Activated CD4-positive, alpha-beta memory T cell treated with anti-CD3 and anti-CD28 coated beads for 36 hours (primary cell): ENCODE results near the gene ANKMY1. TPM values are rescaled to one million over a fixed set of nuclear protein-coding genes. Genes with fewer than 3 reads are reported as not detected.

Experiments
- CTCF ChIA-PET: fragments of 350-600 bp; sonication (Branson Sonifier 250); formaldehyde crosslinking; loops from one replicate; lab custom pipeline; 2021; ENCODE audit warnings: antibody characterized with exemption, inconsistent platforms; lab: Charles Lee
- POLR2A ChIA-PET: fragments of 350-600 bp; sonication (Branson Sonifier 250); formaldehyde crosslinking; loops from one replicate; lab custom pipeline; 2021; ENCODE audit warnings: antibody characterized with exemption; lab: Charles Lee
- DNase-seq: peaks from one replicate; pipeline ENCODE4 v3.0.0-alpha.2; 2020
- H3K27ac Mint-ChIP-seq: one replicate; pipeline ENCODE4 v1.8.0; 2021; ENCODE audit warnings: mixed read lengths
- H3K27me3 Mint-ChIP-seq: one replicate; pipeline ENCODE4 v1.8.0; 2021; ENCODE audit warnings: mixed read lengths
- H3K36me3 Mint-ChIP-seq: one replicate; pipeline ENCODE4 v1.8.0; 2021; ENCODE audit warnings: mixed read lengths
- H3K4me1 Mint-ChIP-seq: one replicate; pipeline ENCODE4 v1.8.0; 2021; ENCODE audit warnings: low read depth, mixed read lengths
- H3K4me3 Mint-ChIP-seq: one replicate; pipeline ENCODE4 v1.8.0; 2021; ENCODE audit warnings: mild to moderate bottlenecking, mixed read lengths
- H3K9me3 Mint-ChIP-seq: one replicate; pipeline ENCODE4 v1.8.0; 2021; ENCODE audit warnings: mixed read lengths
- intact Hi-C: fragments of 100-400 bp; cut with micrococcal nuclease; formaldehyde crosslinking; loops from one replicate; pipeline ENCODE4 v1.15.1; 2023
- total RNA-seq, 2 experiments: library from RNA; stranded (reverse); gene quantifications; one replicate each; pipeline ENCODE4 v1.2.3, GENCODE V29; 2021

The ANKMY1 gene
- total RNA-seq, 2 experiments from 2014 or later: 18.4 to 19.1 TPM

GRCh38 chr2:240510513-240511210, 47.1 kb downstream of the ANKMY1 start:
- Mint-ChIP-seq H3K9me3 (no peaks in the 10 kb centered on the region), H3K27me3 (no peaks in the 10 kb centered on the region), H3K4me3 (no peak overlapping the region), H3K36me3 (peaks cover 5% of the 10 kb centered on the region), H3K27ac (no peak overlapping the region), H3K4me1 (peaks cover 15% of the 10 kb centered on the region)
- CTCF ChIA-PET: no interaction called here
- POLR2A ChIA-PET: no interaction called here
- intact Hi-C loops: loop anchor here (5.0 to 10.0 kb wide), 3 partner anchors 52 to 332 kb away; partner anchors contain the start of gene DUSP28
- DNase-seq: peak; percentile 5

DNA sequence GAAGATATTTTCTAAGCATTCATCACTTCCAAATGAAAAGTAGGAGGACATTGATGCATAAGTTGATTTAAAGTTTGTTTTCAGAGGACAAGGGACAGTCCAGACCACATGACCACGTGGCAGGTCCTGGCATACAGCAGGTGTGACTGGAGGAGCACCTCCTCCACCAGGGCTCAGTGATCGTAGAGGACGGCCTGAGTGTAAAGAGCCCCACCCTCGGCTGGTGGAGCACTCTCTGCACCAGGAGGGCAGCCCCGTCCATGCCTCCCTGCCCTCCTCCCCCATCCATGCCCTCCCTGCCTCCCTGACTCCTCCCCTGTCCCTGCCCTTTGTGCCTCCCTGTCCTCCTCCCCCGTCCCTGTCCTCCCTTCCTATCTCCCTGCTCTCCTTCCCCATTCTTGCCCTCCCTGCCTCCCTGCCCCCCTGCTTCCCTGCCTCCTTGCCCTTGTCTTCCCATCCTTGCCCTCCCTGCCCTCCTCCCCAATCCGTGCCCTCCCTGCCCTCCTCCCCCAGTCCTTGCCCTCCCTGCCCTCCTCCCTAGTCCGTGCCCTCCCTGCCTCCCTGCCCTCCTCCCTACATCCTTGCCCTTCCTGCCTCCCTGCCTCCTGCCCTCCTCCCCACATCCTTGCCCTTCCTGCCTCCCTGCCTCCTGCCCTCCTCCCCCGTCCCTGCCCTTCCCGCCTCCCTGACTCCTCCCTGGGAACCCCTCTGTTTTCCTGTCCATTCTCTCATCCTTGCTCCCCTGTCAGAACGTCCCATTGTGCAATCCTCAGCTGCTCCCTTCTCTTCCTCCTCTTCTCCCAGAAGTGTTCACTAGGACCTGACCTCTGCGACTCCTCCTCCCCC, 47.9 kb downstream of the ANKMY1 start:
- no peaks in the 10 kb centered on the region for H3K27me3 Mint-ChIP-seq
- peaks cover 5% of the 10 kb centered on the region for H3K36me3 Mint-ChIP-seq
- no peak overlapping the region for H3K27ac Mint-ChIP-seq
- no peaks in the 10 kb centered on the region for H3K9me3 Mint-ChIP-seq
- peaks cover 15% of the 10 kb centered on the region for H3K4me1 Mint-ChIP-seq
- DNase-seq: peak; percentile 6
- no peak overlapping the region for H3K4me3 Mint-ChIP-seq
- intact Hi-C loops: loop anchor here (5.0 to 10.0 kb wide), 3 partner anchors 52 to 332 kb away; partner anchors contain the start of gene DUSP28
- ChIA-PET POLR2A (no interaction called here), CTCF (no interaction called here)

DNA sequence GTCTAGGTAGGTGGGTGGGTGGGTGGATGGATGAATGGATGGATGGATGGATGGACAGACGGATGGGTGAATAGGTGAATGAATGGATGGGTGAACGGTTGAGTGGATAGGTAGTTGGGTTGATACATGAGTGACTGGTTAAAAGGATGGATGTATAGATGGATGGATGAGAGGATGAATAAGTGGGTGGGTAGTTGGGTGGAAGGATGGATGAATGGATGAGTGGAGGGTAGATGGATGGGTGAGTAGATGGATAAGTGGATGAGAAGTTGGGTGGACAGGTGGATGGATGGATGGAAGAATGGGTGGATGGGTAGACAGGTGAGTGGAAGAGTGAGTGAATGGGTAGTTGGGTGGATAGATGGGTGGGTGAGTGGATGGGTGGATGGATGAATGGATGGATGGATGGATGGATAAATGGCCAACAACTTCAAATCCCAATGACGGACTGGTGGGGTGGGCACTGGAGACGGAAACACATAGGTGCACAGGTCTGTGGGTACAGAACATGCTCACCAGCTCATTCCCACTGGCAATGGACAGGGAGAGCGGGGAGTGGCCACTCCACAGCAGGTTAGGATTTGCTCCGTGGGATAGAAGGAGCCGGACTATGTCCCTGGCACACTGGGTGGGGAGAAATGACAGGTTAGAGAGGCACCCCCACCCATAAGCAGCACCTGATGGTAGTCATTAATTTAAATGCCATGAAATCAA, 48.8 kb downstream of the ANKMY1 start:
- no peaks in the 10 kb centered on the region for H3K9me3 Mint-ChIP-seq
- ChIA-PET POLR2A (no interaction called here), CTCF (no interaction called here)
- no peak overlapping the region for H3K4me3 Mint-ChIP-seq
- no peak overlapping the region for H3K27ac Mint-ChIP-seq
- intact Hi-C loops: no loop called here
- H3K27me3 Mint-ChIP-seq: no peaks in the 10 kb centered on the region
- DNase-seq: no peak
- peaks cover 5% of the 10 kb centered on the region for H3K36me3 Mint-ChIP-seq
- peaks cover 8% of the 10 kb centered on the region for H3K4me1 Mint-ChIP-seq

- no peak overlapping the region for H3K4me3 Mint-ChIP-seq
- POLR2A ChIA-PET: no interaction called here
- CTCF ChIA-PET: no interaction called here
- no peak overlapping the region for H3K27ac Mint-ChIP-seq
- H3K9me3 Mint-ChIP-seq: no peaks in the 10 kb centered on the region
- peak; percentile 2 for DNase-seq
- no peaks in the 10 kb centered on the region for H3K27me3 Mint-ChIP-seq
- H3K4me1 Mint-ChIP-seq: no peaks in the 10 kb centered on the region
- peaks cover 5% of the 10 kb centered on the region for H3K36me3 Mint-ChIP-seq
- intact Hi-C loops: no loop called here
These were observed 50.0 kb downstream of the ANKMY1 start for GRCh38 chr2:240507778-240508251.

DNA sequence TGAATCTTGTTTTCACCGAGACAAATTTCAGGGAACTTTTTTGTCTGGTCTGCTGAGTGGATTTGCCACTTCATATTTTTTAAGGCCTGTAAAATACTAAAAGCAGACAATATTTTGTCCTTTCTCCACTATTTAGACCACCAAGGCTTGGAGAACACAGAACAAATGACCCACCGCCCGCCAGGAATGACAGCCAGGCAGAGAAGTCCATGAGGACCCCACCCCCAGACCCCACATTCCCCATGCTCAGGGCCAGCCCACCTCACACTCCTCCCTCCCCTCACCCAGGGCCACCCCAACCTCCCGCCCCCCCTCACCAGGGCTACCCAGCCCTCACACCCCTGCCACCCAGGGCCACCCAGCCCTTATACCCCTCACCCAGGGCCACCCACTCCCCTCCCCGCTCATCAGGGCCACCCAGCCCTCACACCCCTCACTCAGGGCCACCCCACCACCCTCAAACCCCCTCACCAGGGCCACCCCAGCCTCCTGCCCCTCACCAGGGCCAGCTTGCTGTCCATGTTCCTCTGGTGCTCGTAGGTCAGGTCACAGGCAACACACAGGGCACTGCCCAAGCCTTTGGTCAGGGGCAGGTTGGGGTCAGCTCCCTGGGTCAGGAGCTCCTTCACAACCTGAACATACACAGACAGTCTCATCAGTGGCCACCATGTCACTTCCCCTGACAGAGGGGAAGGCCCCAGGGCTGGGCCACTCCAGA, 50.6 kb downstream of the ANKMY1 start:
- ChIA-PET CTCF (no interaction called here), POLR2A (no interaction called here)
- Mint-ChIP-seq H3K9me3 (no peaks in the 10 kb centered on the region), H3K4me1 (no peaks in the 10 kb centered on the region), H3K27me3 (no peaks in the 10 kb centered on the region), H3K27ac (no peak overlapping the region), H3K36me3 (peaks cover 5% of the 10 kb centered on the region), H3K4me3 (no peak overlapping the region)
- DNase-seq: peak; percentile 6
- intact Hi-C loops: no loop called here

GRCh38 chr2:240506406-240507059, 51.3 kb downstream of the ANKMY1 start:
- ChIA-PET POLR2A (no interaction called here), CTCF (interaction anchor here (1.0 kb wide), 1 partner anchor 60 kb away, joined by 3 read pairs; no protein-coding TSS in a partner anchor)
- Mint-ChIP-seq H3K27me3 (no peaks in the 10 kb centered on the region), H3K27ac (no peak overlapping the region), H3K4me1 (no peaks in the 10 kb centered on the region), H3K4me3 (no peak overlapping the region), H3K36me3 (peaks cover 5% of the 10 kb centered on the region), H3K9me3 (no peaks in the 10 kb centered on the region)
- intact Hi-C loops: no loop called here
- peak; percentile 5 for DNase-seq

- DNase-seq: no peak
- ChIA-PET POLR2A (no interaction called here), CTCF (interaction anchor here (1.0 kb wide), 1 partner anchor 61 kb away, joined by 3 read pairs; no protein-coding TSS in a partner anchor)
- H3K27me3 Mint-ChIP-seq: no peaks in the 10 kb centered on the region
- no peak overlapping the region for H3K27ac Mint-ChIP-seq
- no peak overlapping the region for H3K4me3 Mint-ChIP-seq
- H3K4me1 Mint-ChIP-seq: no peaks in the 10 kb centered on the region
- H3K36me3 Mint-ChIP-seq: peaks cover 5% of the 10 kb centered on the region
- no peaks in the 10 kb centered on the region for H3K9me3 Mint-ChIP-seq
- intact Hi-C loops: no loop called here
These were observed 51.9 kb downstream of the ANKMY1 start for GRCh38 chr2:240505910-240506309.

DNA sequence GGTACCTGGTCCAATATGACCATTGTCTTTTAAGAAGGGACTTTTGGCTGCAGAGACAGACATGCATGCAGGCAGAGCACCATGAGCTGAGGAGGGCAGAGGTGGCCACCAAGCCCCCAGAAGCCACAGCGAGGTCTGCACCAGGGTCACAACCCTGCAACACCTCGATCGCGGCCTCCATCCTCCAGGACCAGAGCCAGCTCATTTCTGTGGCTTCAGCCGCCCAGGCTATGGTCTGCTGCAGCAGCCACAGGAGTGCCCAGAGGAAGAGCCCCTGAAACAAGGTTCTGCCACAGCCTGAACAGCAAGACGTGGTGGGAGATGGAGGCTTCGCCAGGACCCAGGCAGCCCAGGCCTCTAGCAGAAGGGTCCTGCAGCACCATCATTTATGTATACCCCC, 53.9 kb downstream of the ANKMY1 start:
- H3K9me3 Mint-ChIP-seq: no peaks in the 10 kb centered on the region
- H3K36me3 Mint-ChIP-seq: peaks cover 4% of the 10 kb centered on the region
- DNase-seq: peak; percentile 6
- no peaks in the 10 kb centered on the region for H3K4me1 Mint-ChIP-seq
- H3K4me3 Mint-ChIP-seq: no peak overlapping the region
- H3K27me3 Mint-ChIP-seq: no peaks in the 10 kb centered on the region
- POLR2A ChIA-PET: no interaction called here
- no peak overlapping the region for H3K27ac Mint-ChIP-seq
- CTCF ChIA-PET: interaction anchor here (1.1 kb wide), 1 partner anchor 10 kb away, joined by 3 read pairs; no protein-coding TSS in a partner anchor
- intact Hi-C loops: no loop called here

DNA sequence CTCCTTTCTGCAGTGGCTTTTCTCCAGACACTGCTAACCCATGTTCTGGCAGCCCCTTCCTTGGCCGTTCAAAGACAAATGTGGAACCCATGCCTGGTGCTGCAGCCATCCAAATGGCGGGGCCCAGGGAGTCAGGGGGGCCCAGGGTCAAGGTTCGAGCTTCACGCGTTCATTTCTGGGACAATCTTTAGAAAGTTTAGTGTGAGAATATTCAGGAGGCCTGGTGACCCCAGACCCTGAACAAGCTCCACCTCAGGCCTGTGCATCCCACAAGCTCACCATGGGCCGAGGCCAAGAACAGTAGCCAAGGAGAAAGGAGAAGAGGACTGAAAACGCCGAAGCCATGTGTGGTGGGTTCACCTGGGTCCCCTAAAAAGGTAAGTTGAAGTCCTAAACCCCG, 54.4 kb downstream of the ANKMY1 start:
- CTCF ChIA-PET: interaction anchor here (1.1 kb wide), 1 partner anchor 11 kb away, joined by 3 read pairs; no protein-coding TSS in a partner anchor
- POLR2A ChIA-PET: no interaction called here
- DNase-seq: peak; percentile 3
- no peak overlapping the region for H3K4me3 Mint-ChIP-seq
- H3K9me3 Mint-ChIP-seq: no peaks in the 10 kb centered on the region
- no peaks in the 10 kb centered on the region for H3K27me3 Mint-ChIP-seq
- H3K36me3 Mint-ChIP-seq: peaks cover 8% of the 10 kb centered on the region
- no peak overlapping the region for H3K27ac Mint-ChIP-seq
- intact Hi-C loops: no loop called here
- H3K4me1 Mint-ChIP-seq: no peaks in the 10 kb centered on the region

DNA sequence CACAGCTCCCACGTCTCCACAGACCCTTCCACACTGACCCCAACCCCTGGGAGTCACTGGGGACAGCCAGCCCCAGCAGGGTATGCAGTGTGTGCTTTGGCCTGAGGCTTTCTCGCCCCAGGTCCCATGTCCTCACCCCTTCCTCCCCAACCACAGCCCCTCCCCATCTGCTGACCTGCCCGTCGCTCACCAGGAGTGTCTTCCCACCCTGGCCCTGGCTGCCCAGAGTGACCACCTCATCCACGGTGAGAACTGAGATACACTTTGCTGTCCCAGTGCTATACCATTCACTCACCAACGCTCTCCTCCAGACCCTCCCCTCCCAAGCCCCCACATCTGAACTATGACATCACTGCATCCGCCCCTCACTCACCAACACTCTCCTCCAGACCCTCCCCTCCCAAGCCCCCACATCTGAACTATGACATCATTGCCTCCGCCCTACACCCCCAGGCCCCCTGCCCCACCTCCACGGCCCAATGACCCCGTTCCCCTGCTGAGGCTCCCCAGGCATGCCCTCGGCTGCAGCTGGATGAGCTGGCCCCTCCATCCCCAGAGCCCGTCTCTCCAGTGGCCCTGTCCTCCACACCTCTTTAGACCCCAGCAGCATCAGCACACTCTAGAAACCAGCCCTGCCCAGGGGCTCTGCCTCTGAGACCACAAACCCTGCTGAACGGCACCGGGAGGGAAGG, 55.2 kb downstream of the ANKMY1 start:
- peaks cover 14% of the 10 kb centered on the region for H3K36me3 Mint-ChIP-seq
- DNase-seq: peak; percentile 0
- no peak overlapping the region for H3K4me3 Mint-ChIP-seq
- H3K27ac Mint-ChIP-seq: no peak overlapping the region
- intact Hi-C loops: no loop called here
- ChIA-PET CTCF (interaction anchor here (1.1 kb wide), 1 partner anchor 12 kb away, joined by 3 read pairs; no protein-coding TSS in a partner anchor), POLR2A (no interaction called here)
- H3K4me1 Mint-ChIP-seq: no peaks in the 10 kb centered on the region
- H3K27me3 Mint-ChIP-seq: no peaks in the 10 kb centered on the region
- H3K9me3 Mint-ChIP-seq: no peaks in the 10 kb centered on the region

GRCh38 chr2:240502059-240502429, 55.7 kb downstream of the ANKMY1 start:
- Mint-ChIP-seq H3K27me3 (no peaks in the 10 kb centered on the region), H3K36me3 (peaks cover 17% of the 10 kb centered on the region), H3K4me1 (no peaks in the 10 kb centered on the region), H3K27ac (no peak overlapping the region), H3K4me3 (no peak overlapping the region), H3K9me3 (no peaks in the 10 kb centered on the region)
- peak; percentile 4 for DNase-seq
- ChIA-PET CTCF (no interaction called here), POLR2A (no interaction called here)
- intact Hi-C loops: no loop called here
